Measurements from ENCODE around the gene TMEM117. TPM values are rescaled to one million over a fixed set of nuclear protein-coding genes. Genes with fewer than 3 reads are reported as not detected.
"Not testable (repeated sequence)": the region's sequence is repeated elsewhere in the genome, so short reads cannot be mapped to it uniquely, and the experiment has no call there.

The TMEM117 gene
- total and polyA plus RNA-seq, 2 donors (not counting 3 experiments of a cell fraction or from before 2014, with no cell fraction given): 1.2 to 3.8 TPM

- H3K27me3 ChIP-seq (ENCODE audit: control insufficient read depth in 2 of 2, insufficient read depth in 2 of 2, low read length in 2 of 2): no peaks in the 10 kb centered on the region
- no peaks in the 10 kb centered on the region for H3K36me3 ChIP-seq (ENCODE audit: control insufficient read depth in 2 of 2, extremely low read depth in 1 of 2, insufficient read depth in 2 of 2, low read length in 2 of 2)
- H3K9me1 ChIP-seq (replicated peaks; ENCODE audit: control insufficient read depth, extremely low read depth, insufficient read depth, low read length): no peaks in the 10 kb centered on the region
- no peak overlapping the region for H3K4me3 ChIP-seq (replicated peaks in 1 of 3; ENCODE audit: insufficient read depth in 1 of 3, low read depth in 1 of 3, low read length in 3 of 3)
- no peak for TF ChIP-seq MYC (IDR thresholded peaks at IDR 0.05; ENCODE audit: low read depth, low read length)
- no peak for TF ChIP-seq FOS (IDR thresholded peaks at IDR 0.05; ENCODE audit: borderline replicate concordance, insufficient read depth, low read length)
- TF ChIP-seq CTCF (IDR thresholded peaks at IDR 0.05; ENCODE audit: extremely low read depth in 1 of 2, insufficient read depth in 1 of 2, low read depth in 1 of 2, low read length in 2 of 2): no peak
- no peak for TF ChIP-seq GATA2 (IDR thresholded peaks at IDR 0.05; ENCODE audit: insufficient read depth, insufficient read length, low read depth, low read length)
- no peak for TF ChIP-seq JUN (IDR thresholded peaks at IDR 0.05; ENCODE audit: borderline replicate concordance, insufficient read depth, insufficient read length, low read depth)
- no peak for TF ChIP-seq EZH2 (IDR thresholded peaks at IDR 0.05; ENCODE audit: borderline replicate concordance, low read depth, low read length, severe bottlenecking)
- no peak for TF ChIP-seq POLR2AphosphoS5 (IDR thresholded peaks at IDR 0.05; ENCODE audit: insufficient read depth, low read depth, low read length)
- no peak for TF ChIP-seq POLR2A (IDR thresholded peaks at IDR 0.05; ENCODE audit: low read depth, low read length)
- no peak for TF ChIP-seq MAX (IDR thresholded peaks at IDR 0.05; ENCODE audit: insufficient read depth, insufficient read length)
- CTCF ChIA-PET: no interaction called here
- no peak overlapping the region for H3K27ac ChIP-seq (ENCODE audit: insufficient read depth, low read depth, low read length)
- H3K9ac ChIP-seq (replicated peaks; ENCODE audit: extremely low read depth, insufficient read depth, low read length): no peak overlapping the region
- no peaks in the 10 kb centered on the region for H3K79me2 ChIP-seq (ENCODE audit: control insufficient read depth, insufficient read depth, low read length)
- no peaks in the 10 kb centered on the region for H3K4me1 ChIP-seq (ENCODE audit: control insufficient read depth, extremely low read depth, insufficient read depth, low read length)
- no peak for FAIRE-seq
- no TSS peak for BruUV-seq (replicated peaks)
- no peaks in the 10 kb centered on the region for H4K20me1 ChIP-seq (replicated peaks; ENCODE audit: control insufficient read depth, extremely low read depth, insufficient read depth, low read length)
- no peak overlapping the region for H2AFZ ChIP-seq (ENCODE audit: low read depth, low read length)
- no peak overlapping the region for H3K4me2 ChIP-seq (ENCODE audit: insufficient read depth, low read length)
- no peak for DNase-seq (ENCODE audit: low read depth, low spot score)
- H3K9me3 ChIP-seq (replicated peaks; ENCODE audit: control insufficient read depth, insufficient read depth, low read length): no peaks in the 10 kb centered on the region
- POLR2A ChIA-PET: no interaction called here
- dilution Hi-C loops (cut with MboI; ENCODE audit: extremely low pct_ligation_motif_present, low sequenced_read_pairs) (no loop called here), intact Hi-C loops (cut with micrococcal nuclease) (no loop called here)
Measured at GRCh38 chr12:44248436-44248835, 412.6 kb downstream of the TMEM117 start.

- FAIRE-seq; POLR2A ChIA-PET; H4K20me1 ChIP-seq (replicated peaks; ENCODE audit: control insufficient read depth, extremely low read depth, insufficient read depth, low read length); BruUV-seq (replicated peaks); H3K9me3 ChIP-seq (replicated peaks; ENCODE audit: control insufficient read depth, insufficient read depth, low read length); DNase-seq (ENCODE audit: low read depth, low spot score); H3K27me3 ChIP-seq (ENCODE audit: control insufficient read depth in 2 of 2, insufficient read depth in 2 of 2, low read length in 2 of 2); H3K27ac ChIP-seq (ENCODE audit: insufficient read depth, low read depth, low read length); H3K4me2 ChIP-seq (ENCODE audit: insufficient read depth, low read length); H3K4me3 ChIP-seq (replicated peaks in 1 of 3; ENCODE audit: insufficient read depth in 1 of 3, low read depth in 1 of 3, low read length in 3 of 3); H3K9ac ChIP-seq (replicated peaks; ENCODE audit: extremely low read depth, insufficient read depth, low read length); intact Hi-C loops (cut with micrococcal nuclease); H3K9me1 ChIP-seq (replicated peaks; ENCODE audit: control insufficient read depth, extremely low read depth, insufficient read depth, low read length); dilution Hi-C loops (cut with MboI; ENCODE audit: extremely low pct_ligation_motif_present, low sequenced_read_pairs); CTCF ChIA-PET; H3K79me2 ChIP-seq (ENCODE audit: control insufficient read depth, insufficient read depth, low read length); H3K4me1 ChIP-seq (ENCODE audit: control insufficient read depth, extremely low read depth, insufficient read depth, low read length); H3K36me3 ChIP-seq (ENCODE audit: control insufficient read depth in 2 of 2, extremely low read depth in 1 of 2, insufficient read depth in 2 of 2, low read length in 2 of 2); H2AFZ ChIP-seq (ENCODE audit: low read depth, low read length): not testable (repeated sequence)
Measured at GRCh38 chr12:44250440-44250839, 414.6 kb downstream of the TMEM117 start.

Data from endothelial cell of umbilical vein (primary cell).